GM12874 (cell line): Measurements from ENCODE around the gene ZSWIM3.

Source experiments
- CTCF ChIP-seq: IDR thresholded peaks from 2 replicates; pipeline ENCODE4 v1.5.1; 2011; ENCODE audit warnings: low read depth, mild to moderate bottlenecking, control low read depth, low read length, moderate library complexity; ENCODE audit not compliant: insufficient read depth

The ZSWIM3 gene

GRCh38 chr20:45857114-45857881, at the start of gene ZSWIM3, which contains the start of gene ACOT8:
ZSWIM3 (plus strand) TSS chr20:45857614; CDS start chr20:45857826, 212 bp downstream.
ACOT8 (minus strand) TSS chr20:45857392; CDS start chr20:45857315, 77 bp downstream.
- TF ChIP-seq CTCF, result no peak

- no peak for TF ChIP-seq CTCF
Observed at GRCh38 chr20:45810191-45810970, 47.0 kb upstream of the ZSWIM3 start.

- no peak for TF ChIP-seq CTCF
Observed at GRCh38 chr20:45812157-45813005, 45.0 kb upstream of the ZSWIM3 start, which contains the start of gene UBE2C. UBE2C (plus strand) TSS chr20:45812644; CDS start chr20:45812696, 52 bp downstream.

- TF ChIP-seq CTCF, result no peak
Observed at GRCh38 chr20:45813006-45813340, 44.4 kb upstream of the ZSWIM3 start.

- no peak for TF ChIP-seq CTCF
Observed at GRCh38 chr20:45813489-45813888, 43.9 kb upstream of the ZSWIM3 start.

GRCh38 chr20:45814314-45814713, 43.1 kb upstream of the ZSWIM3 start:
- no peak for TF ChIP-seq CTCF

GRCh38 chr20:45816951-45817350, 40.5 kb upstream of the ZSWIM3 start:
- TF ChIP-seq CTCF, result no peak
